Subcutaneous adipose tissue (tissue), 4 donors: ENCODE results near the gene TEKT1. TPM values are rescaled to one million over a fixed set of nuclear protein-coding genes. Genes with fewer than 3 reads are reported as not detected.

Source experiments
- total RNA-seq, 4 donors: library from RNA; depleted of rRNA; stranded (reverse); fragments of >200 nt; gene quantifications; one replicate each; pipeline ENCODE4 v1.1.0, GENCODE V29; 2016
- TF ChIP-seq, protein P1 (sequence below): fragments of 450-650 bp; IDR thresholded peaks from one replicate; pipeline ENCODE4 v1.5.1; 2016; ENCODE audit warnings: low read depth, mild to moderate bottlenecking, control low read depth, antibody characterized with exemption, moderate library complexity

TEKT1 gene
- total RNA-seq, 4 donors from 2014 or later, result not detected

DNA sequence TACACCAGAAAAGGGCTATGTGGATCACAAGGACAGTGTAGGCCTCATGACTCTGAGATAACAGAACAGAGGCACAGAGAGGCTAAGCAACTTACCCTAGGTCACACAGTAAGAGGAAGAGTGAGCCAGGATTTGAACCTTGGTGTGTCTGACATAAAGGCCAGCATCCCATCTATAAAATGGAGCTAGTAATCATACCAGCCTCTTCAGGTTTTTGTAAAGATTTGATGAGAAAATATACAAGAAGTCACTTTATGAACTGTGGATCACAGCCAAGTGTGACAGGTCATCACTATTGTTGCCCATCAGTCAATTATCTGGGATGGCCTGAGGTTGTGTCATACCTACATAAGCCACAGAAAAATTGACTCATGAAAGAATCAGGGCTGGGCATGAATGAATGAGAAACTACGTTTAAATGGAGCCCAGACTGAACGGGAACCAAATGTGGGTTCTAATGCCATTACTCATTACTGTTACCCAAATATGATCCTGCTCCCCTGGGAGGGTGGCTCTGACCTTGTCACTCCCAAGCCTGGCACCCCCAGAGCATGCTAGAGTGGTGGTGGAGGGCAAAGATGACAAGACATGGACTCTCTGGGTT is 34.5 kb downstream of the TEKT1 start:
- TF ChIP-seq, protein P1, sequence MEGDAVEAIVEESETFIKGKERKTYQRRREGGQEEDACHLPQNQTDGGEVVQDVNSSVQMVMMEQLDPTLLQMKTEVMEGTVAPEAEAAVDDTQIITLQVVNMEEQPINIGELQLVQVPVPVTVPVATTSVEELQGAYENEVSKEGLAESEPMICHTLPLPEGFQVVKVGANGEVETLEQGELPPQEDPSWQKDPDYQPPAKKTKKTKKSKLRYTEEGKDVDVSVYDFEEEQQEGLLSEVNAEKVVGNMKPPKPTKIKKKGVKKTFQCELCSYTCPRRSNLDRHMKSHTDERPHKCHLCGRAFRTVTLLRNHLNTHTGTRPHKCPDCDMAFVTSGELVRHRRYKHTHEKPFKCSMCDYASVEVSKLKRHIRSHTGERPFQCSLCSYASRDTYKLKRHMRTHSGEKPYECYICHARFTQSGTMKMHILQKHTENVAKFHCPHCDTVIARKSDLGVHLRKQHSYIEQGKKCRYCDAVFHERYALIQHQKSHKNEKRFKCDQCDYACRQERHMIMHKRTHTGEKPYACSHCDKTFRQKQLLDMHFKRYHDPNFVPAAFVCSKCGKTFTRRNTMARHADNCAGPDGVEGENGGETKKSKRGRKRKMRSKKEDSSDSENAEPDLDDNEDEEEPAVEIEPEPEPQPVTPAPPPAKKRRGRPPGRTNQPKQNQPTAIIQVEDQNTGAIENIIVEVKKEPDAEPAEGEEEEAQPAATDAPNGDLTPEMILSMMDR, result no peak

DNA sequence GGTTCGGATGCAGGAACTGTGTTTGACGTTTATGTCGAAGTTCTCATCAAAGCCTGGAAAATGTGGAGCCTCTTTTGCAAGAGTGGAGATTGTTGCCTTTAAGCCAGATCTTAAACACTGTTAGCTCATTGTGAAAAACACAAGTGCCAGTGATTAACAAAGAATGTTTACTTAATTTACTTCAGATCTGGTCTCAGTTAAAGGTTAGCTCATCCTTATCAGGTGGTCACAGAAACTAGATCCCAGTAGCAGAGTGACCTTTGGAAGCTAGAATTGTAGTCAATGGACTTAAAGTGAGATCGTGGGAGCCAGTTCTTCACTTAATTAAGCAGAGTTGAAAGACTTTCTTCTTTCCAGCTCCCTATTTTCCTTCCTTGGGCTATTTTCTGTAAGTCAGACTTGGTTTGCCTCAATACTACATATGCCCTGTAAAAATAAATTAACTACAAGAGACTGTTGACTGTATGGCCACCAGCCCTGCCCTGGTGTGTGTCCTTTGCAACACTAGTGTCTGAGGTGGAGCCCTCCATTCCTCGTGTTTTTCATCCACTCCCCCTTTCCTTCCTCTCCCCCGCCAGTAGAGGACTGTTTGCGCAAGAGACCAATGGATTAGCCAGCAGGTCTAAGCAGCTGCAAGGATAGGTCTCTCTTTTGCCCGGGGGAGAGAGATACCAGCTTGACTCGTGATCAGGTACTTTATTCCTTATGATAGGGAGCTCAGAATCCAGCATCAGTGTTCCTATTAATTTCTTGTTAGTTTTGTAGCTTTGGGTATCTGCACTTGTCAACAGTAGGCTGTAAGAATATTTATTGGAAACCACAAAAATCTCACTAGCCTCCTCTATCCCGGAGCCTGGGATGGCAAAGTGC is 35.3 kb downstream of the TEKT1 start:
- TF ChIP-seq, protein P1, result no peak

DNA sequence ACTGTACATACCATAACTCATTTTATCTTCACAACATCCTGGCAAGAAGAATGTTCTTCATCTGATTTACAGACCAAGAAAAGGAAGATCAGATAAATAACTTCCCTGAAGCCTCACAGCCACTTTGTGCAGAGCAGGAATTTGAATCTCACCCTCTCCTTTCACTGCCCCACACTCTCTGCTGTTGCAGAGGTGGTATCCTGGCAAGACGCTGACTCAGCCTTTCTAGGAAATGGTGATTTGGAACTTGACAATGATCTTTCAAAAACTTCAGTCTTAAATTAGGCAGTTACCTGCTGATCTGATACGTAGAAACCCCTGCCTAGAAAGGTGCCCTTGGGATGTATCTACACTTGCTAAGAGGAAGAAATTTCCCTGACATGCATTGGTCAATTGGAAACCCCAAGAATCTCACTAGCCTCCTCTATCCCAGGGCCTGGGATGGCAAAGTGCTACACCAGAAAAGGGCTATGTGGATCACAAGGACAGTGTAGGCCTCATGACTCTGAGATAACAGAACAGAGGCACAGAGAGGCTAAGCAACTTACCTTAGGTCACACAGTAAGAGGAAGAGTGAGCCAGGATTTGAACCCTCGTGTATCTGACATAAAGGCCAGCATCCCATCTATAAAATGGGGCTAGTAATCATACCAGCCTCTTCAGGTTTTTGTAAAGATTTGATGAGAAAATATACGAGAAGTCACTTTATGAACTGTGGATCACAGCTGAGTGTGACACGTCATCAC is 37.6 kb downstream of the TEKT1 start:
- TF ChIP-seq, protein P1, result no peak

DNA sequence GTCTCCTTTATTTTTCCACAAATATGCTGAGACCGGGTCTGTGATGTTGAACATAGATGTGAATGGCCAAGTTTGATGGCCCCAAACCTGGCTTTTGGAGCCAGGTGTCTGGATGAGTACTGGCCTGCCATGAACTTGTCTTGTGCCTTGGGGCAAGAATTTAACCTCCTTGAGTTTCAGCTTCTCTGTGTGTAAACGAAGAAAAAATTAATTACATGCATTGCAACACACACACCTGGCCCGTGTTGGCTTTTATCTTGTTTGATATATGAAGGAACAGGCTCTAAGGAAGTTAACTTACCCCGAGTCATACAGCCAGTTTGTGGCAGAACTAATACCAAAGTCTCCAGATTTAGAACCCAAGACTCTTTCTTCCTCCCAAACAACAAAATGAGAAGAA is 42.4 kb downstream of the TEKT1 start:
- TF ChIP-seq, protein P1, result no peak

DNA sequence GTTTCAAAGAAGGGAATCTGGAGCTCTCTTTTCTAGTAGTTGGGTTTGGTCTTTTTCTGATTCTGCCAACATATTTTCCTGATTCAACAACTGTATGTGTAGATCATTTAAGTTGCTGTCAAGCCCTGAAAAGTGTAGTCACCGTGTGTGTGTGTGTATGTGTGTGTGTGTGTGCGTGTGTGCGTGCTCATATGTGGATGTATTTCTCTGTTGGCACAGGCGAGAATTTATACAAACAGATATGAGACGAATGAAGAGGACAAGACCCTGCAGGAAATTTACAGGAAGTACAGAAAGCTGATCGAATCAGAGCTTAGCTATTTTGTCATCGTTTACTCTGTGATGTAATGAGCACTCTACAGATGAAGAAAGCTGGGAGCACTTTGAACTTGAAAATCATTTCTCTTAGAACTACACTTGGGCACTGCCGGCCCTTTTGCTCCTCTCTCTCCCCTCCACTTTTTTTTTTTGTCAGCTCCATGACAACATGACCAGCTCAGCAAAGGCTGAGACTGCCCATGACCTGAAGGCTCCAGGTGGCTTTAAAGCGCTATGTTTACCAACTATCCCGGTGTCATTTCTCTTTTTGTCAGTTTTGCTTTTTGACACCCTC is 44.3 kb downstream of the TEKT1 start:
- TF ChIP-seq, protein P1, result no peak

DNA sequence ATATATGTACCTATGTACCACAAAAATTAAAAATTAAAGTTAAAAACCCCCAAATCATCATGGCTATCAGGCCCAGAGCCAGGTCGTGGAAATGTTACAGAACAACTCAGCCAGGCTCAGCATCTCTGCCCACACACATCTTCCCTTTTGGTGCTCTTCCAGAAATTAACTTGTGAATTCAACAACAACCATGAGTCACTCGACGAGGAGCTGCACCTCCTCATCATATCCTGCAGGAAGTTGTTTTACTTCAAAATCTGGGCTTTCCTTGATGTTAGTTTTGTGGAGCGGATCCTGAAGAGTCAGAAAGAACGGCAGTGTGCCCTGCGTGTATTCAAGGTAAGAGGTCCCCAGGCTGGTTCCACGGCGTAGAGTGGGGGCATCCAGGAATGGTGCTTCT is 44.9 kb downstream of the TEKT1 start:
- TF ChIP-seq, protein P1, result no peak
